BLaER1 treated with 17β-estradiol and CSF1 and Interleukin-3, amounts not matched to agents 10 nM and 100 nM (cell line): ENCODE data around the gene SPECC1L.

ENCODE experiments used
- H3K27ac ChIP-seq, 11 experiments: shearing (Covaris generic); formaldehyde crosslinking; 2 replicates each; pipeline ENCODE4 v1.8.1; 2022
- H3K27me3 ChIP-seq, 11 experiments: shearing (Covaris generic); formaldehyde crosslinking; 2 replicates each; pipeline ENCODE4 v1.8.1; 2022
- H3K36me3 ChIP-seq, 11 experiments: shearing (Covaris generic); formaldehyde crosslinking; 2 replicates each; pipeline ENCODE4 v1.8.1; 2022
- H3K4me1 ChIP-seq, 10 experiments: shearing (Covaris generic); formaldehyde crosslinking; 2 replicates each; pipeline ENCODE4 v1.8.1; 2022
- H3K4me2 ChIP-seq, 11 experiments: shearing (Covaris generic); formaldehyde crosslinking; 2 replicates each; pipeline ENCODE4 v1.8.1; 2022
- H3K4me3 ChIP-seq, 10 experiments: shearing (Covaris generic); formaldehyde crosslinking; 2 replicates each; pipeline ENCODE4 v1.8.1; 2022
- H3K9ac ChIP-seq, 11 experiments: shearing (Covaris generic); formaldehyde crosslinking; 2 replicates each; pipeline ENCODE4 v1.8.1; 2022
- H3K9me3 ChIP-seq, 11 experiments: shearing (Covaris generic); formaldehyde crosslinking; replicated peaks in 1 of 11; 2 replicates each; pipeline ENCODE4 v1.8.1; 2022
- H4K20me1 ChIP-seq, 11 experiments: shearing (Covaris generic); formaldehyde crosslinking; 2 replicates each; pipeline ENCODE4 v1.8.1; 2022
- Cebpa-rat ChIP-seq, 11 experiments: shearing (Covaris generic); IDR thresholded peaks; 2 replicates each; pipeline ENCODE4 v1.8.1; 2022

SPECC1L gene

DNA sequence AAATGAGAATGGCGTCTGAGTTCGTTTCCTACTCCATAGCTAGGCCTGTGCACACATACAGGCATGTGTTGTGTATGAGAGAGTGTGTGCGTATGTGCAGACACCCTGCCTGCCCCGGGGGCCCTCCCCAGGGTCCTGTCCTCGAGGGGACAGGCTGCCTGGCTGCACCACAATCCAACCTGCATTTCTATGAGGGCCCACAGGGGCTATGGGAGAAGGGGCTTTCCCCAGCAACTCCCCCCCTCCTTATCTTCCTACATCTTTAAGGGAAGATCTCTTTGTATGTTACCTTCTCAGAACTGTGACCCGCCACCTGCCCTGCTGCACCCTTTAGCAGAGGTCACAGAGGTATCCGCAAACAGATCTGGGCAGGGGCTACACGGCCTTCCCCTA lies 171.7 kb downstream of the SPECC1L start:
- no peak for TF ChIP-seq Cebpa-rat (IDR thresholded peaks at IDR 0.05)
- Histone ChIP-seq H3K4me3 (no peak overlapping the region), H3K27me3 (no peaks in the 10 kb centered on the region), H3K4me2 (peak overlapping the region; percentile 67 to 99 (median 81)), H3K36me3 (no peaks in the 10 kb centered on the region), H3K9me3 (no peaks in the 10 kb centered on the region), H3K4me1 (peaks cover 88 to 95% (median 89%) of the 10 kb centered on the region in 10 experiments), H3K9ac (peak overlapping the region; percentile 21 to 62 (median 50); a peak in 19 of 22 replicates), H3K27ac (peak overlapping the region in 10 of 11 experiments; percentile 11 to 76 (median 55); a peak in 16 of 22 replicates), H4K20me1 (no peaks in the 10 kb centered on the region)

DNA sequence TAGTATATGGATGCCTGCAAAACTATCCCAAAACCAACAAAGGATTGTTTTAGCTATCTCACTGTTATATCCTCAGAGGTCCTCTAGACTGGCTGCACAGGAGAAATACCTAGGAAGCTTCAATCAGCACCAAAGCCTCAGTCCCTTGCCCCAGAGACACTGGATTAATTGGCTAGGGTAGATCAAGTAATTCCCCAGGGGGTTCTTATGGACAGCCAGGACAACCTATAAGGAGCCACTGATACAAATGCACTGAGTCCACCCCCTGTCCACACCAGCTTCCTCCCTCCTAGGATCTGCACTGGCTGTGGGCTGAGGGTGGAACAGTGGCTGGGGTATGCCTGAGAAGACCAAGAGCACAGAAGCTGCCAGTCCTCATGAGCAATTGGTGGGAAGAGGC lies 173.0 kb downstream of the SPECC1L start:
- Histone ChIP-seq H3K9me3 (no peaks in the 10 kb centered on the region), H3K36me3 (no peaks in the 10 kb centered on the region), H3K27ac (peak overlapping the region in 1 of 11 experiments; percentile 34; a peak in 1 of 22 replicates), H3K27me3 (no peaks in the 10 kb centered on the region), H4K20me1 (no peaks in the 10 kb centered on the region), H3K4me2 (peak overlapping the region; percentile 67 to 99 (median 81); a peak in 20 of 22 replicates), H3K9ac (no peak overlapping the region), H3K4me3 (no peak overlapping the region), H3K4me1 (peaks cover 74 to 86% (median 78%) of the 10 kb centered on the region in 10 experiments)
- no peak for TF ChIP-seq Cebpa-rat (IDR thresholded peaks at IDR 0.05)

DNA sequence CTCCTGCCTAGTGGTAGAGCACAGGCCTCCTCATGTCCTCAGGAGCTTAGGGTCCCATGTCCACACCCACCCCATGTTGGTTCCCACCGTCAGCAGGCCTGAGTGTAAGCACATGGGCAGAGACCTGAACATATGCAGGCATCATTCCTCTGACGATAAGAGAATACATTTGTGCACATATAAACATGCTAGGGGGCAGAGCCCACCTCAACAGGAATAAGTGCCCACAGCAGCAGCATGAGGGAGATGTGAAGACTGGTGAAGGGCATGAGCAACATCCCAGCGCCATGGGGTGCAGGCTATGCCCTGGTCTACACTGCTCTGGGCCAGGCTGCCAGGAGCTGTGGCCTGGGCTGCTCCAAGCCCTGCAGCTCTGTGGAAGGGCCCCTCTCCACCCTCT lies 173.6 kb downstream of the SPECC1L start:
- Histone ChIP-seq H3K27me3 (no peaks in the 10 kb centered on the region), H3K9me3 (no peaks in the 10 kb centered on the region), H3K4me1 (peaks cover 70 to 86% (median 77%) of the 10 kb centered on the region in 10 experiments), H3K9ac (peak overlapping the region in 3 of 11 experiments; percentile 12 to 48 (median 46); a peak in 3 of 22 replicates), H3K4me2 (peak overlapping the region; percentile 67 to 99 (median 81)), H3K4me3 (no peak overlapping the region), H3K27ac (peak overlapping the region in 5 of 11 experiments; percentile 0 to 34 (median 6); a peak in 1 of 22 replicates), H3K36me3 (no peaks in the 10 kb centered on the region), H4K20me1 (no peaks in the 10 kb centered on the region)
- TF ChIP-seq Cebpa-rat (IDR thresholded peaks at IDR 0.05), result no peak

DNA sequence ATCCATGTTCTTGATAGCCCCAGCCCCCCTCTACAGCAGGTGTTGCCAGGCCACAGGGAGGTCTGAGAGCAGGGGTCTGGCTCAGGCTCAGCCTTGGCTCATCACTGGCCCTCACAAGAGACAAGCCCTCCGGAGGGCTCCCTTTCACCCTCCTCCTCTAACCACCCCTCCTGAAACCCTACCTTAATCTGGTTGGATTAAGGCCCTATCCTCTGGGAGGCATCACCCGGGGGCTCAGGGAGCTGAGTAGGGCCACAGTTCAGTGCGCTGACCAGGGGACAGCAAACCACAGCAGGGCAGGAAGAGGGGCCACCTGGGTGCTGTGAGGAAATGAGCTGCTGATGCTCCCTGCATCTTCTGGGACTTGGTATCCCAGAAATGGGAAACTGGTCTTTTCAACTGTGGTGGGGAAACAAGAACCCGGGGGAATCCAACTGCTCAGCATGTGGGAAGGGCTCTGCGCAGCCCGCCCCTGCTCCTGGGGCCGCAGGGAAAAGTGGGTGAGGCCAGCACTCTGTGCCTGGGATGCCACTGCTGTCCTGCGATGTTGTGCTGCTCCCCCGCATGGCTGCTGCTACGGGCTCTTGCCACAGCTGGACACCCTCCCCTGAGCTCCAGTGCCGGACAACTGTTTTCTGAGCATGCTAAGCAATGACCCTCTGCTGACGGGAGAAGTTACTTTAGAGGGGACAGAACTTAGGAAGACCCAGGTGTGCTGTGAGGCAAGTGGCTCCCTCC lies 174.3 kb downstream of the SPECC1L start:
- TF ChIP-seq Cebpa-rat (IDR thresholded peaks at IDR 0.05), result no peak

DNA sequence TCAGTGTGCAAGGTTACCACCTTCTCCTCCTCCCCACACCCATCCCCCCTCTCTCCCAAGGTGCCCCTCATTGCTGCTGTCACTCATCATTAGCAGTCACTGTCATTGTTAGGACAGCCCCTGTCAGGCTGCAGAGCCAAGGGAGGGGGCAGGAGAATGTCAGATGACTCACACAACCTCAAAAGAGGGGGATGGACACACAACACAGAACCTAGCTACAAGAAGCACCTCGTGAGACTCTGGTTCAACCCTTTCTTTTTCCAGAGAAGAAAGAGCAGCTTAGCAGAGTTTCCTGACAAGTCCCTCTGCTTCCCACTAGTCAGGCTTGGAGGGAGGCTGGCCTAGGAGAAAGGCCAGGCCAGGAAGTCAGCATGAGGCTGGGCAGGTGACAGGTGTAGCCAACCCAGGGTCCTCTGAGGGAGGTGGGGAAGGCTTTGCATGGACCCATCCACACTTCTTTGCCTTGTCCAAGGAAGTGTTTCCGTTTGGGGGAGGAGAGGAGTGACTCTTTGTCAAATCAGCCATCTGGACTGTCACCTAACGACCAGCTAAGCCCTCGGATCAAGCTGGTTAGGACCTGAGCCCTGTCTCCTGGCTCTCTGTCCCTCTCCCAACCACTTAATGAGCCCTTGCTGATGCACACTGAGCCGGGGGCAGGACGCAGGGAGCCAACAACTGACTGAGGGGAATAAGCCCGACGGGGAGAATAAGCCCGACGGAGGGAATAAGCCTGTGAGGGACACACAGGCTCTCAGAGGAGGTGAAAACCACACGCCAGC lies 175.0 kb downstream of the SPECC1L start:
- TF ChIP-seq Cebpa-rat (IDR thresholded peaks at IDR 0.05), result no peak

More for the DNA sequence above, 174.3 kb downstream of the SPECC1L start:
- Histone ChIP-seq H3K4me3 (no peak overlapping the region), H3K4me2 (peak overlapping the region; percentile 67 to 99 (median 81)), H3K27ac (peak overlapping the region in 5 of 11 experiments; percentile 0 to 34 (median 6); a peak in 3 of 22 replicates), H3K4me1 (peaks cover 70 to 86% (median 77%) of the 10 kb centered on the region in 10 experiments), H3K9me3 (no peaks in the 10 kb centered on the region), H3K36me3 (no peaks in the 10 kb centered on the region), H3K27me3 (no peaks in the 10 kb centered on the region), H3K9ac (peak overlapping the region in 6 of 11 experiments; percentile 8 to 48 (median 42); a peak in 8 of 22 replicates), H4K20me1 (no peaks in the 10 kb centered on the region)

DNA sequence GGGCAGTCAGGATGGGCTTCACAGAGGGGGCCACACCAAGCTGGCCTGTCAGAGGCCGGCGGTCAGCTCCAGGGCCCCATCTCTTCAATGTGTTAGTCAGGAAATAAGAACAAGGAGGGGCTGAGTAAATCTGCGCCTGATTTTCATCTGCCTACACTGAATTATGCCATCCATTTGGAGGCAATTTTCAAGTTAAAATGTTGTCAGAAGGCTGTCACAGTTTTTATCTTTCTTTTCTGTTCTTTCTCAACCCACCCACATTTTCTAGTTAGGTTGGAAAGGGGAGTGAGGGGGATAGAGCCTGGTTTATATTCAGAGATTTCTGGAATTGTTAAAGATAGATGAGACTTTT lies 175.6 kb downstream of the SPECC1L start:
- Histone ChIP-seq H3K4me2 (peak overlapping the region in 8 of 11 experiments; percentile 67 to 98 (median 83); a peak in 11 of 22 replicates), H3K27ac (0 out of 22 replicates have a peak overlapping the region, but pooled peaks of 1 of the 11 experiments have one; percentile 6), H3K4me3 (no peak overlapping the region), H3K36me3 (no peaks in the 10 kb centered on the region), H3K9ac (peak overlapping the region in 3 of 11 experiments; percentile 12 to 39 (median 13); a peak in 3 of 22 replicates), H3K9me3 (peaks cover 1 to 5% (median 3%) of the 10 kb centered on the region in 11 experiments; a peak in 10 of 22 replicates), H3K27me3 (no peaks in the 10 kb centered on the region), H3K4me1 (peaks cover 70 to 86% (median 76%) of the 10 kb centered on the region in 10 experiments), H4K20me1 (no peaks in the 10 kb centered on the region)
- TF ChIP-seq Cebpa-rat (IDR thresholded peaks at IDR 0.05), result no peak

More for the DNA sequence above, 175.0 kb downstream of the SPECC1L start:
- H3K27me3 ChIP-seq, result no peaks in the 10 kb centered on the region
- no peaks in the 10 kb centered on the region for H3K9me3 ChIP-seq
- no peak overlapping the region for H3K4me3 ChIP-seq
- H4K20me1 ChIP-seq, result no peaks in the 10 kb centered on the region
- H3K27ac ChIP-seq, result peak overlapping the region in 2 of 11 experiments; percentile 6 to 34; a peak in 2 of 22 replicates
- no peaks in the 10 kb centered on the region for H3K36me3 ChIP-seq
- H3K9ac ChIP-seq, result peak overlapping the region in 5 of 11 experiments; percentile 12 to 46 (median 39); a peak in 5 of 22 replicates
- H3K4me2 ChIP-seq, result peak overlapping the region; percentile 67 to 99 (median 81)
- H3K4me1 ChIP-seq, result peaks cover 70 to 86% (median 77%) of the 10 kb centered on the region in 10 experiments

DNA sequence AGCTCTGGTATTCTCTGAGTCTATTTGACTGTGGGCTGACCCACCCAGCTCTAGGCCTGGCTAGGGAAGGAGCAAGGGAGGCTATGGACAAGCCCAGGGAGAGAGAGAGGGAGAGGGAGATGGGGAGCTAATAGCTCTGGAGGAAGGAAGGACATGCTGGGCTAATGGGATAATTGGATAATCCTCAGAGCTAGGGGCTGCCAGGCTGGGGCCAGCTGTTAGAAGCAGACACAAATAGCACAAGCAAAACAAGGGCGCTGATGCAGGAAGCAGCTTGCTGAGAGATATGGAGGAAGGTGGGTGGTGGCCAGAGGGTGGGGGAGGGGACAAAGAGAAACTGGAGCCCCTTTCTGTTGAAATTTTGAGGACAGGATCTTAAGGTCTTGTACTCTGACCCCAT lies 180.0 kb downstream of the SPECC1L start:
- Histone ChIP-seq H3K9me3 (peaks cover 5 to 14% (median 9%) of the 10 kb centered on the region in 11 experiments; a peak in 11 of 22 replicates), H3K36me3 (no peaks in the 10 kb centered on the region), H3K4me2 (peak overlapping the region; percentile 69 to 87 (median 76)), H3K4me3 (no peak overlapping the region), H3K27me3 (no peaks in the 10 kb centered on the region), H4K20me1 (no peaks in the 10 kb centered on the region), H3K27ac (peak overlapping the region in 10 of 11 experiments; percentile 25 to 75 (median 72); a peak in 18 of 22 replicates), H3K4me1 (peaks cover 26 to 49% (median 36%) of the 10 kb centered on the region in 10 experiments), H3K9ac (peak overlapping the region in 7 of 11 experiments; percentile 8 to 61 (median 53); a peak in 10 of 22 replicates)
- no peak for TF ChIP-seq Cebpa-rat (IDR thresholded peaks at IDR 0.05)

DNA sequence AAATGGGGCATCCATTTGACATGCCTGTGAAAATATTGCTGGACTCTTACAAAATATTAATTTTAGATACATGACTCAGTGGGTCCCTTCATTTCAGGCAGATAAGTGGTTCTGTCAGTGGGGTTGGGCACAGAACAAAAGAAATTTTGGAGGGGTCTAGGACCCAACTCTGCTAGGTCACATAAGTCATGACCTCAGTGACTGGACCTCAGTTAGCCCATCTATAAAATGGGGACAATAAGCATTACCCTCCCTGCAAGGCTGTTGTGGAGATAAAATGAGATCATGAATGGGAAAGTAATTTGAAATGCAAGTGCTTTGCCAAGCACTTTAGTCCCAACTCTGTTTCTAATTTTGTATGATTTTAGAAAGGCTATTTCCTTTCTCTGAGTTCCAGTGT lies 180.5 kb downstream of the SPECC1L start:
- no peak for TF ChIP-seq Cebpa-rat (IDR thresholded peaks at IDR 0.05)
- Histone ChIP-seq H3K4me1 (peaks cover 21 to 49% (median 31%) of the 10 kb centered on the region in 10 experiments), H3K9me3 (peaks cover 5 to 14% (median 9%) of the 10 kb centered on the region in 11 experiments; a peak in 11 of 22 replicates), H3K27me3 (no peaks in the 10 kb centered on the region), H3K4me3 (no peak overlapping the region), H3K9ac (peak overlapping the region in 1 of 11 experiments; percentile 53; a peak in 1 of 22 replicates), H3K36me3 (no peaks in the 10 kb centered on the region), H4K20me1 (no peaks in the 10 kb centered on the region), H3K27ac (peak overlapping the region in 9 of 11 experiments; percentile 43 to 75 (median 72); a peak in 16 of 22 replicates), H3K4me2 (peak overlapping the region in 10 of 11 experiments; percentile 69 to 87 (median 76); a peak in 19 of 22 replicates)
